Stomach (tissue), 4 donors: Measurements from ENCODE around the gene PLEKHA4.

Experiments used
- POLR2A ChIP-seq, 4 donors: fragments of 450-650 bp; IDR thresholded peaks; one replicate each; pipeline ENCODE4 v1.6.1; 2016; ENCODE audit warnings: antibody characterized with exemption in 4 of 4, control low read depth in 2 of 4, mild to moderate bottlenecking in 1 of 4, moderate library complexity in 1 of 4
- TF ChIP-seq, protein P1 (sequence below), 7 experiments: fragments of 450-650 bp in 4 of 7; fragments of 200-600 bp in 3 of 7; sonication (generic) in 3 of 7; IDR thresholded peaks; one replicate each; pipeline ENCODE4 v1.5.1; 2016 to 2019; ENCODE audit warnings: antibody characterized with exemption in 7 of 7, control low read depth in 2 of 7, mild to moderate bottlenecking in 1 of 7

DNA sequence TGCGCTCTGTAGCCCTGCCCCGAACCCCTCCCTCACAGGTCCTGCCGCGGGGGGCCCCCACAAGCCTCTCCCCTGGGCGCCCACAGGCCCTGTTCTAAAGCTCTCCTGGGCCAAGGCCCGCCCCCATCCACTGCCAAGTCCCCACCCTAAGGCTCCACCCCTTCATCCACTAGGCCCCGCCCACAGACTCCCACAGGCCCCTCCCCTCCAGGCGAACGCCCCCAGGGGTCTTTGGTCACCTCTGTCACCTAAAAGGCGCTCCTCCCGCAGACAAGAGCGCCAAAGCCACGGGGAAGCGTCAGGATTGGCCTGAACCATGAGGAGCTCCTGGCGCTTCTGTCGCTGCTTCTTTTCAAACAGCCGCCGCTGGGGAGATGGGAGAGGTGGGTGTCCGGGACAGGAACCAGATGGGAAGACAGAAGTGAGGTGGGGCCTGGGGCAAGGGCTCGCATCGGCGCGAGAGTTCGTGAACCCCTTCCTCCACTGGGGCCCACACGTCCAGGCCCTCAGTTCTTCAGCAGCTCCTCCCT lies 27.8 kb upstream of the PLEKHA4 start:
- TF ChIP-seq, protein P1, sequence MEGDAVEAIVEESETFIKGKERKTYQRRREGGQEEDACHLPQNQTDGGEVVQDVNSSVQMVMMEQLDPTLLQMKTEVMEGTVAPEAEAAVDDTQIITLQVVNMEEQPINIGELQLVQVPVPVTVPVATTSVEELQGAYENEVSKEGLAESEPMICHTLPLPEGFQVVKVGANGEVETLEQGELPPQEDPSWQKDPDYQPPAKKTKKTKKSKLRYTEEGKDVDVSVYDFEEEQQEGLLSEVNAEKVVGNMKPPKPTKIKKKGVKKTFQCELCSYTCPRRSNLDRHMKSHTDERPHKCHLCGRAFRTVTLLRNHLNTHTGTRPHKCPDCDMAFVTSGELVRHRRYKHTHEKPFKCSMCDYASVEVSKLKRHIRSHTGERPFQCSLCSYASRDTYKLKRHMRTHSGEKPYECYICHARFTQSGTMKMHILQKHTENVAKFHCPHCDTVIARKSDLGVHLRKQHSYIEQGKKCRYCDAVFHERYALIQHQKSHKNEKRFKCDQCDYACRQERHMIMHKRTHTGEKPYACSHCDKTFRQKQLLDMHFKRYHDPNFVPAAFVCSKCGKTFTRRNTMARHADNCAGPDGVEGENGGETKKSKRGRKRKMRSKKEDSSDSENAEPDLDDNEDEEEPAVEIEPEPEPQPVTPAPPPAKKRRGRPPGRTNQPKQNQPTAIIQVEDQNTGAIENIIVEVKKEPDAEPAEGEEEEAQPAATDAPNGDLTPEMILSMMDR (IDR thresholded peaks at IDR 0.05): no peak
- TF ChIP-seq POLR2A (IDR thresholded peaks at IDR 0.05): no peak
